ENCODE data around the gene CPEB4.

- TF ChIP-seq CTCF (IDR thresholded peaks at IDR 0.05; ENCODE audit: extremely low read depth in 1 of 2, insufficient read depth in 1 of 2, low read depth in 1 of 2, low read length in 2 of 2) (no peak), POLR2A (IDR thresholded peaks at IDR 0.05; ENCODE audit: low read depth, low read length) (no peak), POLR2AphosphoS5 (IDR thresholded peaks at IDR 0.05; ENCODE audit: insufficient read depth, low read depth, low read length) (no peak)
Observed at GRCh38 chr5:173968154-173968797, 80.1 kb downstream of the CPEB4 start.

Data from endothelial cell of umbilical vein (primary cell).